IPS-NIHi7 (cell line): Measurements from ENCODE around the gene TSPAN18.

Experiments
- DNase-seq: peaks from one replicate; pipeline ENCODE4 v3.0.0; 2012; ENCODE audit warnings: mixed read lengths; ENCODE audit errors: extremely low spot score

The TSPAN18 gene

GRCh38 chr11:44737245-44738085, 10.7 kb downstream of the TSPAN18 start:
- DNase-seq, result no peak

GRCh38 chr11:44738791-44739190, 12.0 kb downstream of the TSPAN18 start:
- DNase-seq, result no peak

DNA sequence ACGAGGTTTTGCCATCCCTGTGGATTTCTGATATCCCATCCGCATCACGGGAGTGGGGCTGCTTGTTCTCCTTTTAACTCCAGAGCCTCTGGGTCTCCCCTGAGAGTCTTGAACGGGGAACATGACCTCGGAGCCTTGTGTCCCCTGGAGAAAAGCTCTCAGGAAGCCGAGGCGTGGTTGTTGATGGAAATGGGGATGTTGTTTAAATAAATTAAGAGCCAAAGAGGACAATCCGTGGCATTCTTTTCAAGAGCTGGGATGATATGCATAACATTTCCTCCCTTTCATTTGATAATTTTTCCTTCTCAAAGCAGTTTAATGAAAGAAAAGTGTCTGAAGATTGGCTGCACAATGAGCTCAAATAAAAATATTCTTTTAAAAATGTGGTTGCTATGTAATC, 14.2 kb downstream of the TSPAN18 start:
- DNase-seq, result no peak

DNA sequence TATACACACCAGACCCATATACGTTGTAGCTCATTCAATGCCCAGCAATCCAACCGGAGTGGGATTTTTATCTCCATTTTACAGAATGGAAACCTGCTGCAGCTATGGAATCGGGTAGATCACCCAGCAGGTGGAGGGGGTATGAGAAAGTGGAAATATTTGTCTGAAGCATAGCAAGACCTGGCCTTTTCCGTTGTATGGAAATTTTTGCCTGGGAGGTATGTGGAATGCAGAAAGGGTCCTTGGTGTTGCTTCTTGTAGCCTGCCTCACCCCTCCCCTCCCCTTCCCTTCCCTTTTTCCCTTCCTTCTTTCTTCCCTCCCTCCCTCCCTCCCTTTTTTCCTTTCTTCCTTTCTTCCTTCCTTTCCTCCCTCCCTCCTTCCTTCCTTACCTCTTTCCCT, 15.2 kb downstream of the TSPAN18 start:
- DNase-seq, result no peak

DNA sequence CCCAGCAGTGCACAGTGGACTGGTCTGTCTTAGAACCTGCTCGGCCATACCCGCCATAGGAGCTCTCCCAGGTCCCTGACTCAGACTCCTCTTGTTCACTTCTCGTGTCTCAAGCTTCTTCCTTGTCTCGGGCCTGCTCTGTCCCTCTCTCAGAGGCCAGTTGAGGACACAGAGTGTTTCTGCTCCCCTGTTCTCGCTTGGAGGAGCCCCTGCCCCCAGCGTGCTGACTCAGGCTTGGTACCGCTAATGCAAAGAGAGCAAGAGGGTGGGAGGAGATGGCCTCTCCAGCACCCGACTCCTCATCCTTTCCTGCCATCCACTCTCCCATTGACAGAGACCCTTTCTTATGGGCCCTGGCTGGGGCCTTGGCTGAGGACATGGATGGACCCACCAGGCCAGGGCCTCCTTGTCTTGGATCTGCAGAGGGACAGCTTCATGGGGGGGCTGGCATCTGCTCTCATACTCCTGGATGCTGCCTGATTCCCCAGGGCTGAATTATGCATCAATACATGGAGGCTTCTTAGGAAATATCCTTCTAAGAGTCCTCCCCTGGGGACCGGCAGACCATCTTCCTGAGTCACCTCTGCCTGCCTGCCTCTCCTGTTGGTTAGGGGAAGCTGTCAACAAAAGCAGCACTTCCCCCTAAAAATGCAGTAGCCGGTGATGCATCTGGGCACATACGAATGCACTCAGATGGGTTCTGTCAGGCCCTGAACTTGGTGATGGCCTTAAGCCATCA, 15.9 kb downstream of the TSPAN18 start:
- DNase-seq, result no peak

- DNase-seq, result no peak
Observed at GRCh38 chr11:44743326-44743725, 16.6 kb downstream of the TSPAN18 start.

- DNase-seq, result no peak
Observed at GRCh38 chr11:44743959-44744557, 17.3 kb downstream of the TSPAN18 start.

- no peak for DNase-seq
Observed at GRCh38 chr11:44746894-44747293, 20.1 kb downstream of the TSPAN18 start.

DNA sequence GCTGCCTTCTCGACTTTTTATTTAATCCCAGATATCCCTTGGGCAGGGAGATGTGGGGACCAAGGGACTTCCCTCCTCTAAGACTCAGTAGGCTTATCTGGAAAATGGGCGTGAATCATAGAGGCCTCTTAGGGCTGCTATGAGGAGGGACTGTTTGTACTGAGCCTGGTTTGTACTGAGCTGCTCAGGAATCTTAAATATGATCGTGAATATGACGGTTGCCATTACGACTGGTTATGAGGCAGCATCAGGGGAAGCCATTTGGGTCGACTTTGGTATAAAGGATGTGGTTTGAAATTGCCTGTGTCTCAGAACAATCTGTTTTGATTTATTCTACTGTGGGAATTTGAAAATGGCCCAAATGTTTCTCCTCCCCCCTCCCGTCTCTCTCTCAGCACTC, 20.6 kb downstream of the TSPAN18 start:
- no peak for DNase-seq

GRCh38 chr11:44747836-44748235, 21.1 kb downstream of the TSPAN18 start:
- DNase-seq, result no peak

DNA sequence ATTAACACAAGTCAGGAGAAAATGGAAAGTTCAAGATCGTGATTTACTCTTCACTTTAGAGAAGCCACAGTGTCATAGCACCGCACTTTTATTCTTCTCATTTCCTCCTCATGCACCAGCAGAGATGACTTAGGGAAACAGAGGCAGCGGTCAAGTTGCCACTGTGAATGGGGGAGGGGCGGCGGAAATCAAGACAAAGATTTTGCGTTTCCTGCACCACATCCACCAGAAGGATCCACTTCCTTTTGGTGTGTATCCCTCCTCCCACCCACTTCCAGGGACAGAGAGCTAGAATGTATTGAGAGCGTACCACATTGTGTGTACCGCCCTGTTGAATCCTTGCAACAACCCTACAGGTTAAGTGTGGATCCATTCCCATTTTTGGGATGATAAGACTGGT, 21.8 kb downstream of the TSPAN18 start:
- DNase-seq, result no peak

DNA sequence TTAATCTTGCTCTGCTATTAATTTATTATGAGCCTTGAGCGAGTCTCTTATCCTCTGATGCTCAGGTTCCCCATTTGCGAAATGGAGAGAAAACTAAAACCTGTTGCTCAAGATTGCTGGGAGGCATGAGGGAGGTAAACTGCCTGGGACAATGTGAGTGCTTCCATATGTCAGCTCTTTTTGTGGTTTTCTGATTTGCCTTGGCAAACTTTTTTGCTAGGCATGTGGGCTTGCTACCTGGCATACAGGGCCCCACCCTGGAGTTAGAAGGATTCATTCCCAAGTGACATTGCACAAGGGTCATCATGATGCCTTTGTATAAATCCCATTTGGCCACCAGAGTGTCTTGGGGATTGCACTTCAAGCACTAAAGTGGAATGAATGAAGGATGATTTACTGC, 22.4 kb downstream of the TSPAN18 start:
- DNase-seq, result no peak

DNA sequence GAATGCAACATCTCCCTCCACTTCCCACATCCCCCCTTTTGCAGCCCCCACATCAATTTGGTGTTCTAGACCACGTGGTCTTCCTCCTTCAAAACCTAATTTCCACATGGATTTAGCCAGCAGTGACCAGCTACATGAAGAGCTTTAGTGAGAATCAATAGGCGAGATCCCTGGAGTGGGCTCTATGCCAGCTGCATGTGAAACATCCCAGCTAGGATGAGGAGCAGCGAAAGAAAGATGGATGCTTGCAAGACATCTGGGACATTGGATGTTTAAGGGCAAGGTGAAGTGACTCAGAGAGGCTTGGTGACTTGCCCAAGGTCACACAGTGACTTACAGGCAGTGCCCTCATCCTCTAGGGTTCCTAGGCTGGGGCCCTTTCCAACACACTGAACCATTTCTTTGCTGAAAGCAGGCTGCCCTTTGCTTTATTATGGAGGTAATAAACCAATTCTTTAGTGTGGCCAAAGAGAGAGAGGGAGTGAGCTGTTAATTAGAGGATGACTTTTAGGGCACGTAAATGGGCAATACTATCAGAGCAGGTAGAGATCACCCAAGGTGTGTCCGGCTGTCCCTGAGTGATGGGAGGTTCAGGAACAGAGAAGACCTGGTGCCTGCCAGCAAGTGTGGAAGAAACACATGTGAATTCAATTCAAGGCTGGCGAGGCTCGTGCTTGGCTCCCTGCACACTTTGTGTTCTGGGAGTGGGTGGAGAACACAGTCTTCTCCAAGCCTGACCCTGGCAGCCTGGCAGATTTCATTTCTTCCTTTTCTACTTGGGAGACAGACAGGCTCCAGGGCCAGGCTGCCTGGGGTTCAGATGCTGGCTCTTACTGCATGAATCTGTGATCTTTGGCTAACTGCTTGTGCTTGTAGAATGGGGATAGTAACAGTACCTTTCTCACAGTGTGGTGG, 24.0 kb downstream of the TSPAN18 start:
- DNase-seq, result no peak

GRCh38 chr11:44752300-44752699, 25.5 kb downstream of the TSPAN18 start:
- DNase-seq, result no peak

DNA sequence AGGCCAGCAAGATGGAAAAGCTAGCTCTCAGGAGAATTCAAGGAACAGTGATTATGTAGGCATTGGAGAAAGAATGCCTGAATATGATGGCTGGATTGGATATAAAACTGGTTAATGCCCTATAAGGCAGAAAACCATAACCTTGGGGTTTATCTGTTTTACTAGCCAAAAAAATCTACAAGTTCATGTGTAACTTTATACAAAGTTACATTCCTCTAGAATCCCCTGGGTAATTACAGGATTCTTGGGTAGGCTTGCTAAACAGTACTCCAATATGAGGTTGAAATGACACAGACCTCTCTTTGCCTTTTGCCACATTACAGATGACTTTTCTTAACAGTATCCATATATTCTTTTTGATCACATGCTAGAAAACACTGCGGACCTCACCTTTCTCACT, 26.0 kb downstream of the TSPAN18 start:
- DNase-seq, result no peak

- DNase-seq, result no peak
Observed at GRCh38 chr11:44753961-44754645, 27.3 kb downstream of the TSPAN18 start.

DNA sequence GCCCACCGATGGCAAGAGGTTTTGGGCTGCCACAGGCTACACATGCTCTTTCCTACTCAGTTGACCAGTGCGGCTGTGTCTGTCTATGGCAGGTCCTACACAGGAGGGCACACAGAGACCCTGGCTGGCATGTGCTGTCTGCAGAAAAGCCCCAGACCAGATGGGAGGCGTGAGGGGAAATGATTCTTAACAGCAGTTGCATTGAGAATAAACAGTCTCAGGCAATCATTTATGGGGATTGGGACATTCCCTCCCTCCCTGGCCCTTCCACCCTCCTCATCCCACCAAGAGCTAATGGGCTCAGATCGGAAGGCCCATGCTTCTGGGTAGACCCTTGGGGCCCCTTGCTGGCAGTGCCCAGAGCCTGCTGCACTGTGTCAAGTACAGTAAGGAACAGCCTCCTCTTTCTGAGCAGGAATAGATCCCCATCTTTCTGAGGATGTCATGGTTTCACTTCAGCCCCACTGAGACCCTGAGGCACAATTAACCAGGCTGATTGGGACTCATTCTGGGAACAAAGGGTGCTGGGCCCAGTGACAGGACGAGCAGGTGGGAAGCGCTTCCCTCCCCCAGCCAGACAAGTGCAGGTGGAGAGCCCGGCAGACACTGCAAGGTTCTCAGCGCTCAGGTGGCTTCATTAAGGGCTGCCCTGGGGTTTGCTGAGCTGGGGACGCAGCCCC, 28.3 kb downstream of the TSPAN18 start:
- DNase-seq, result no peak

DNA sequence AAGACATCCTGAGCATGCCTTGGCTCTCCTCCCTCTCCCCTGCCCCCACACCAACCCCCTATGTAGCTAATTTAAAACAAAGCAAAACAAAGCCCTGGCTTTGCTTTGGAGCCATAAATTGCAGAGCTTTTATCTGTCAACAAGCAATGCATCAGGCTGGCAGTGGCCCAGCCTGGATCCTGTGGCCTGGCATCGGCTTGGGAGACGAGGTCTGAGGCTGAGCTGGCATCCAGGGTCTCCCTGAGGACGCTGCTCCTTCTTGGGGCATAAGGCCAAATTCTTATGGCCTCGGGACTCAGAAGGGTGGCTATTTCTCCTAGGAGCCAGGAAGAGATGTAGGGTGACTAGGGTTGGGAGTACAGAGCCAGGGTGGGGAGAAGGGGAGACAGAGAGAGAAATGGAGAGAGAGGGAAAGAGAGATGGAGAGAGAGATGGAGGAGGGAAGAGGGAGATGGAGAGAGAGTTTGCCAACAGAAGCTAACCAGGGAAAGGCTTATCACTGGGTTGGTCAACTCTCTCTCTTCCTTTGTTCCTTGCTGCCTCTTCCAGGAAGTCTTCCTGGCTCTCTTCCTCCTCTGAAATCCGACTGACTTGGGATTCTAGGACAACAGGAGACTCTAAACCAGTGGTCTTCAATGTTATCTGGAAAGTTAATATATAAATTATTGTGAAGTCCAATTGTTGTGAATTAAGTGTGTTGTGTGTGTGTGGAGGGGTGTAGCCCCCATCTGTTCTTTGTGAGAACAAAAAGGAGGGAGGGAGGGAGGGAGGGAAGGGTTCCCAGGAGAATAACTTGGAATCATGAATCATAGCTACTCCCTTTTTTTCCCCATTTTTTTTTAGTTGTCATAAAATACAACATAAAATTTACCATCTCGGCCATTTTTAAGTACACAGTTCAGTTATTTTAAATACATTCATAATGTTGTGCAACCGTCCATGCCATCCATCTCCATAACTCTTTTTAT, 29.1 kb downstream of the TSPAN18 start:
- DNase-seq, result no peak

DNA sequence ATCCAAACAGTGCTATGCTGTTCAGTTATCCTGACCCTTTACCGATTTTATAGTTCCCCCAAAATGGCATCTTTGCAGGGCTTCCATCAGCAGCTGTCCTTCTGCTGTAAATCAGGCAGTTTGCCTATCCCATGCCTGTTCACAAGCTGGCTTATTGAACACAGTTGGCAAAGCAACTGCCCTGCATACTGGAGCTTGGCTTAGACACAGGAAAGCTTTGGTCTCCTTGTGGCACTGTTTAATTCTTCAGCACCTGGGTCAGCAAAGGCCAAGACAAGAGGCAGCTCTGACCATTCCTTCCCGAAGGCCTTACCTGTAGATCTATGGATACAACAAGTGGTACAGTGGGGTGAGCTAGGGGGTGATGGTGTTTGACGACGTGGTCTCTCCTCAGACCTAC, 32.2 kb downstream of the TSPAN18 start:
- no peak for DNase-seq
